GM18508 (cell line): Measurements from ENCODE around the gene IAH1.

Experiments used
- ATAC-seq: cut with Tn5 transposase; IDR thresholded peaks from one replicate; pipeline ENCODE4 v1.9.1; 2021; ENCODE audit warnings: moderate number of reproducible peaks; ENCODE audit not compliant: insufficient read depth, unreplicated experiment

Gene IAH1

DNA sequence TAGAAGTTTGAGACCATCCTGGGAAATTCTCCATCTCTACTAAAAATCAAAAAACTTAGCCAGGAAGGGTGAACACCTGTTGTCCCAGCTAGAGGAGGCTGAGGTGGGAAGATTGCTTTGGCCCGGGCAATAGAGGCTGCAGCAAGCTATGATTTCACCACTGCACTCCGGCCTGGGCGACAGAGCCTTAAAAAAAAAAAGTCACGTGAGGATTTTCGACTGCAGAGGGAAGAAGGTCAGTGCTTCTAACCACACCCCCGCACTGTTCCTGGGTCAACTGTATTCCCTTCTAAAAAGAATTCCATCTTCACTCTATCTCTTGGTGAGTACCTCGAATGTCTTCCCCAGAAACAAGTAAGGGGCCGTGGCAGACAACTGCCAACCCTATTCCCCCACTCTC lies 49.9 kb downstream of the IAH1 start:
- ATAC-seq: no peak

DNA sequence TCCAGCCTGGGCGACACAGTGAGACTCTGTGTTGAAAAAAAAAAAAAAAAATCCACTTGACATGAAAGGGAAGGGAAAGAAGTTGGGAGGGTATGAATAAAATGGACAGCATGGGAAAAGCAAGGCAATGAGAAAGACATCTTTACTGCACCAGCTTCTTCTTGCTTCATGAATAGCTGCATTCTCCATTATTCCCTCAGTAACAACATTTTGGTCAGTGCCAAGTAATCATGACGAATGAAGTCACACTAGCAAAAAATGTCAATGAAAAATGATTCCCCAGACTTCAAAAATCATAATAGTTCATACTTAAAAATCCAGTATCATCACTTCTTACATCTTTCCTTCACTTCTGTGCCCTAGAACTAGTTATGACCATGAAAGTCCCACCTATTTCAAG lies 50.9 kb downstream of the IAH1 start:
- ATAC-seq: no peak

GRCh38 chr2:9527995-9528787 lies 53.8 kb downstream of the IAH1 start:
- ATAC-seq: no peak

- ATAC-seq: no peak
Measured at GRCh38 chr2:9532421-9532820, 58.1 kb downstream of the IAH1 start.

DNA sequence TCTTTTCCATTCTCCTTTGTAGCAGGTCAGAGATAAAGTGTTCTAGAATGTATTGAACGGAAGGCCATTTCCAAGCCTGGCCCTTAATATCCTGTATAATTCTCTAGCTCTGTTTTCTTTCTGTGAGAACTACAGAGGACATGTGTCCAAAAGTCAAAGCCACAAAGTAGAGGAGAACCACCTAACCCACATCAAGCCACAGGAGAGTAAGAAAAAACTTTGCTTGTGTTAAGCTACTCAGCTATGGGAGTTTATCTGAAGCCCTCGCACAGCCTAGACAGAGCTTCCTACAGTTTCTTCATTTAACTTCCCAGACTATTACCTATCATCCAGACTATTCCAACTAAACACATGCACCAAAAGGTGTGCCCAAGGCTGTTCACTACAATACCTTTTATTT lies 59.3 kb downstream of the IAH1 start:
- ATAC-seq: no peak

- no peak for ATAC-seq
Measured at GRCh38 chr2:9535177-9535576, 60.8 kb downstream of the IAH1 start.

GRCh38 chr2:9536504-9536903 lies 62.2 kb downstream of the IAH1 start:
- ATAC-seq: no peak

- no peak for ATAC-seq
Measured at GRCh38 chr2:9538000-9538507, 63.7 kb downstream of the IAH1 start.
